IPS-NIHi7 (cell line): ENCODE results near the gene NMNAT1.
"Not testable (repeated sequence)": the region's sequence is repeated elsewhere in the genome, so short reads cannot be mapped to it uniquely, and the experiment has no call there.

Source experiments
- DNase-seq: peaks from one replicate; pipeline ENCODE4 v3.0.0; 2012; ENCODE audit warnings: mixed read lengths; ENCODE audit errors: extremely low spot score

The NMNAT1 gene

GRCh38 chr1:9920606-9921005 is 22.7 kb upstream of the NMNAT1 start:
- no peak for DNase-seq

GRCh38 chr1:9922342-9922741 is 20.9 kb upstream of the NMNAT1 start:
- no peak for DNase-seq

DNA sequence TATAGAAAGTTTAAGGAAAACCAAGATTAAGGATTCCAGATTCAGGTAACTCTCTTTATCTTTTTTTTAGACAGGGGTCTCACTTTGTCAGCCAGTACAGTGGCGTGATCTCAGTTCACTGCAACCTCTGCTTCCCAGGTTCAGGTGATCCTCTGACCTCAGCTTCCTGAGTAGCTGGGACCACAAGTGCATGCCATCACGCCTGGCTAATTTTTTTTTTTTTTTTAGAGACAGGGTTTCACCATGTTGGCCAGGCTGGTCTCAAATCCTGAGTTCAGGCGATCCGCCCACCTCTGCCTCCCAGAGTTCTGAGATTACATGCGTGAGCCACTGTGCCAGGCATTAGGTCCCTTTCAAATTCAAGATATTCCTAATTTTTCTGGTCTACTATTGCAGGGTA is 16.0 kb upstream of the NMNAT1 start:
- no peak for DNase-seq

DNA sequence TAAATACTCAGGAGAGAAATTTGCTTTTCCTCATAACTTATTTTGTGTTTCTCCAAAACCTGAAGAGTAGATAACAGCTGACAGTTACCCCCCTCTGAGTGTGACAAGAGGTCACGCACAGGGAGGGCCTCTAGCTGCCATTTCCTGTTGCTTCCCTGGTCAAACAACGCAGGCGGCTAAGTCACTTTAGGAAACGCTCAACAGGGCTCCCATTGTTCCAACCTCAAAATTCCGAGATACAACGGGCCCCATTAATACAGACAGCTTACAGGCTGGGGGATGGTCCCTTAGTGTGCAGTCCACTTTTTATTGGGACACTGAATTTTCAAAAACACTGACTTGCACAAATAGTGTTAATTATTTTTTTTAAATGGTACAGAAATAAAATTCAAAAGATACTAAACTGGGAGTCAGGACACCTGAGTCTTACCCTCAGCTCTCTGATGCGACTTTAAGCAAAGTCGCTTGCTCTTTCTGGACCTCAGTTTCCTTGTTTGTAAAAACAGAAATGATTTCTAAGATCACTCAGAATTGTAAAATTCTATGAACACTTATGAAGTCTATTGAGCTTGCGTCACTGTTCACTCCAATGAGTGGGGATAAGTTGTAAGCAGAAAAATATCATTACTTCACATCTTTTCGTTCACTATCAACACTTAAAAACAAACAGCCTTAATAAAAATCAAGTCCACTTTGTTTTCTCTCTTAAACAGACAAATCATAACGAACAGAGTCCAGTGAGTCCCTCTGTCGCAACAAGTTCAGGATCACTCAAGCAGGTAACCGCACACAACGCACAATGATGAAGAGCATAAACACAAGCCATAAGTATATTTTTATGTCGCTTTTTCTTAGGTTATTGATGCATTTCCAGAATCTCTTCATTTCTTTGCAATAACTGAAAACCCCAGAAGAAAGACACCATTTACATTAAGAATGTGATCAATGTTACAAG is 13.6 kb upstream of the NMNAT1 start:
- peak; percentile 71 for DNase-seq

DNA sequence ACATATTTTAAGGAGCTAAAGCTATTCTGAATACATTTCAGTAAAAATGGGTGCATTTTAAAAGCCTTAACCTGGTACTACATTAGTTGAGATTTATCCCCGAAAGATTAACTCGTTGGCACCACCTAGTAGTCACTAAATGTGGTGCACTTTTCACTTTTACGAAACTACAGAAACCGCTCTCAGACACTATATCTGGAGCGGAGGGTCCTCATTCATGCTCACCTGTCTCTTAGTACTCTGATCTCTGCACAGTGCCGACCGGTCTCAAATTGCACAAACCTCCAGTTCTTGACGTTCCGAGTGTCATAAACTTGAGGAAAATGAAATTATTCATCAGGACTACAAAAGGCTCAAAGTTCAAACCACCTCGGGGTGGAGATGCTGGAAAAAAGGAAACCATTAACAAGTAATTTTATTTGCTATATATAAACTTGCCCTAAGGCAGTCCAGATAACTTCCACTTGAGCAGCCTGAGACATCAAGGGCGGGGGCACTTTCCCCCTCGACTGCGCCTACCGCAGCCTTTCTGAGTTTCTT is 806 bp upstream of the NMNAT1 start:
- peak; percentile 57 for DNase-seq

DNA sequence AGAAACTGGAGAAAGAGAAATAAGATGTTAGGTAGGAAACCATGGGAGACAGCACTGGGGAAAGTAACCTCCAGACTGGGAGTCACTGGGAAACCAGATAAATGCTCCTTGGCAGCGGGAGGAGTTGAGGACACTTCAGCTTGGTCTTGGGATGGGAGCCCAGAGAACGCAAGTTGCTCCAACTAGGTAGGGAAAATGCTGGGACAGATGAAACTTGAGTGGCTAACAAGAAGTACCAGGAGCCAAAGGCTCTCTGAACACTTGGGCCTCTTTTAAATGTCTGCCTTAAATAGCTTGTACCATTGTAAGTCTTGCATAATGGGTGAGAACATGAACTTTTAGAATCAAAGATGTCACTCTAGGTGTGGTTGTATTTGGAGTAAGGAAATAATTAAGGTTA is 3.0 kb downstream of the NMNAT1 start:
- DNase-seq = no peak

DNA sequence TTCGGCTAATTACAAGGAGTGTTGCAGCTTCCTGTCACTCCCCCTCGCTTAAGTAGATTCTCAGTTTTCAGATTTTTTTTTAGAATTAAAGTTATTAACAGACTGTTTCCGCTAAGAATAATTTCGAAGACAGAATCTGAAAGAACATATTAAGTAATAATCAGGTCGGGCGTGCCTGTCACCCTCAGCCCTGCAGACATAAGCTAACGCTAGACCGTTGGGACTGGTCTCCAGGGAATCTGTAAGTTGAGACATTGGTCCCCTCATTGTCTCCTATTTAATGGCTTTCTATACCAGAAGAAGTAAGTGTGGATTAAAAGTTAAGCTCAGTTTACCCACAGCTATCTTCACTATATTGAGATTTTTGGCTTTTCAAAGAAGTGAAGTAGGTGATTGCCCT is 14.5 kb downstream of the NMNAT1 start:
- no peak for DNase-seq

- no peak for DNase-seq
Measured at GRCh38 chr1:9960011-9960410, 16.7 kb downstream of the NMNAT1 start.

GRCh38 chr1:9960706-9961562 is 17.7 kb downstream of the NMNAT1 start:
- DNase-seq = peak; percentile 52

DNA sequence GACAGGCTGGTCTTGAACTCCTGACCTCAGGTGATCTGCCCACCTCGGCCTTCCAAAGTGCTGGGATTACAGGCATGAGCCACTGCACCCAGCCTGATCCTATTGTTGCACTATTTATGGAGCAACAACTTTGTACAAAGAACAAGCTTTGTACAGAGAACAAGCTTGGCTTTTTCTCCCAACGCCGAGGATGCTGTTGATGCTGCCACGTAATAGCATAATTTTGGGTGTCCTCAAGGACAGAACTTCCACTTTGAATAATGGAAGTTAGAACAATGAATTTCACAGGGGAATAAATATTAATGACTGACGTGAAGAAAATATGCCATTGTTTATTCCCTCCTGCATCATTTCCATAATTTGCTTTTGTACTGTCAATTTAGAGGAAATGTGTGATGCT is 41.0 kb downstream of the NMNAT1 start:
- DNase-seq = no peak

GRCh38 chr1:9985001-9985400 is 41.7 kb downstream of the NMNAT1 start:
- no peak for DNase-seq

GRCh38 chr1:9989773-9990172 is 46.5 kb downstream of the NMNAT1 start:
- DNase-seq = no peak

DNA sequence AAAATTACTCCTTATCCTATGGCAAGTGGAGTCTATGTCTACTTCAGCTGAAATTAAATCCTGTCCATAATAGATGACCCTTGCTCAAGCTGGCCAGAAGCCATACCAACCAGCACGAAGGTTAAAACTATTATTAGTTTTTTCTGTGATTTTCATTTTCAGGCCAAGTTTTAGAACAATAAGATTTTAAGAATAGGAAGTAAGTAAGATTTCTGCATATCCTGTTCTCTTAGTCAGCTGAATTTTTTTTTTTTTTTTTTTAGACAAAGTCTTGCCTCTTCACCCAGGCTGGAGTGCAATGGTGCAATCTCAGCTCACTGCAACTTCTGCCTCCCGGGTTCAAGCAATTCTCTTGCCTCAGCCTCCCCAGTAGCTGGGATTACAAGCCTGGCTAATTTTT is 47.7 kb downstream of the NMNAT1 start:
- no peak for DNase-seq

GRCh38 chr1:9992910-9993309 is 49.6 kb downstream of the NMNAT1 start:
- no peak for DNase-seq

GRCh38 chr1:9993561-9994075 is 50.3 kb downstream of the NMNAT1 start:
- DNase-seq = no peak

GRCh38 chr1:9996624-9997582 is 53.6 kb downstream of the NMNAT1 start, which contains the start of gene RBP7:
TSS of gene RBP7 (plus strand) at chr1:9997228. CDS start at chr1:9997259, 31 bp downstream.
- peak; percentile 67 for DNase-seq

GRCh38 chr1:10001016-10001665 is 57.9 kb downstream of the NMNAT1 start:
- no peak for DNase-seq

GRCh38 chr1:10005248-10005647 is 62.0 kb downstream of the NMNAT1 start:
- DNase-seq = not testable (repeated sequence)

- DNase-seq = no peak
Measured at GRCh38 chr1:10007169-10007568, 63.9 kb downstream of the NMNAT1 start.

DNA sequence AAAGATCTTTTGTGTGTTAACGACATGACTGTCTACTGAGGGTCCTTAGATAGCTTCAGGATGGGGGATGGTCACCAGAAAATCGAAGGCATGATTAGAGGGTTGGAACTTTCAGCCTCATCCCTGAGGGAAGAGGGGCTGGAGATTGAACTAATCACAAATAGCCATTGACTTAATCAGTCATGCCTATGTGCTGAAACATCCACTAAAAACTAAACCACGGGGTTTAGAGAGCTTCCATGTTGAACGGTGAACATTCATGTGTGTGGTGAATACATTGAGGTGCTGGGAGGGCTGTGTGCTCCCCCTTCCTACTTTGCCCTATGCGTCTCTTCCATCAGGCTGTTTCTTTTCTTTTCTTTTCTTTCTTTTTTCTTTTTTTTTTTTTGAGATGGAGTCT is 70.7 kb downstream of the NMNAT1 start:
- no peak for DNase-seq
